HepG2 (cell line): ENCODE results near the gene GRIP1. TPM values are rescaled to one million over a fixed set of nuclear protein-coding genes. Genes with fewer than 3 reads are reported as not detected.

Experiments
- ATAC-seq: fragments of 200-7000 bp; cut with Tn5 transposase; 3 replicates; pipeline ENCODE4 v1.9.1; 2020; ENCODE audit warnings: mild to moderate bottlenecking, moderate library complexity
- BruUV-seq: library from RNA; stranded (reverse); fragments of 400-500 nt; replicated peaks from 2 replicates; lab custom pipeline; 2021; lab: Mats Ljungman, UMichigan
- CTCF ChIA-PET: fragments of 300-600 bp; formaldehyde crosslinking; extraction: SDS; loops from one replicate; lab custom pipeline; 2021; ENCODE audit warnings: low total read pairs, inconsistent platforms, low intra/inter-chr PET ratio; lab: Yijun Ruan, JAX
- POLR2A ChIA-PET: fragments of 350-600 bp; sonication (Branson Sonifier 250); formaldehyde crosslinking; loops from one replicate; lab custom pipeline; 2020; ENCODE audit warnings: antibody characterized with exemption, inconsistent platforms; lab: Yijun Ruan, JAX
- DNase-seq: peaks from one replicate; pipeline ENCODE4 v3.0.0-alpha.2; 2015; ENCODE audit warnings: low spot score
- FAIRE-seq: peaks from 3 replicates; lab custom pipeline; 2011; peaks lifted over from hg19 to GRCh38; lab: Jason Lieb, UNC
- H2AFZ ChIP-seq: one replicate; pipeline ENCODE4 v1.6.1; 2011; ENCODE audit warnings: low read length, inconsistent platforms
- H3K27ac ChIP-seq: fragments of 300-600 bp; 3 replicates; pipeline ENCODE4 v1.8.0; 2011; ENCODE audit warnings: mixed run types, mild to moderate bottlenecking, mixed read lengths, low read length, inconsistent platforms; ENCODE audit not compliant: insufficient read depth; ENCODE audit errors: extremely low read length
- H3K27me3 ChIP-seq, 2 experiments: fragments of 200-600 bp in 1 of 2; 2 replicates in 1 of 2; 3 replicates in 1 of 2; pipeline versions ENCODE4 v1.6.0 to v1.8.0; 2011; ENCODE audit warnings: low read length in 2 of 2, mild to moderate bottlenecking in 2 of 2, moderate library complexity in 2 of 2, inconsistent platforms in 1 of 2; ENCODE audit not compliant: insufficient read depth in 2 of 2, control insufficient read depth in 1 of 2
- H3K36me3 ChIP-seq, 2 experiments: fragments of 200-600 bp in 1 of 2; replicated peaks in 1 of 2; 2 replicates in 1 of 2; 3 replicates in 1 of 2; pipeline versions ENCODE4 v1.5.1 to v1.8.0; 2011; ENCODE audit warnings: low read length in 2 of 2, inconsistent platforms in 1 of 2; ENCODE audit not compliant: insufficient read depth in 2 of 2, control insufficient read depth in 1 of 2
- H3K4me1 ChIP-seq: 2 replicates; pipeline ENCODE4 v1.5.1; 2012; ENCODE audit warnings: low read length, inconsistent platforms; ENCODE audit not compliant: insufficient read depth
- H3K4me2 ChIP-seq: 2 replicates; pipeline ENCODE4 v1.6.0; 2011; ENCODE audit warnings: low read depth, low read length, inconsistent platforms
- H3K4me3 ChIP-seq, 3 experiments: fragments of 200-600 bp in 1 of 3; sonication (generic), shearing (Covaris generic) in 1 of 3; replicated peaks in 1 of 3; 2 replicates each; pipeline ENCODE4 v1.5.1; 2011 to 2016; ENCODE audit warnings: low read length in 3 of 3, inconsistent platforms in 2 of 3, low read depth in 2 of 3, mild to moderate bottlenecking in 2 of 3, control low read depth in 1 of 3, mixed read lengths in 1 of 3; ENCODE audit not compliant: insufficient read depth in 1 of 3
- H3K79me2 ChIP-seq: one replicate; pipeline ENCODE4 v1.6.1; 2011; ENCODE audit warnings: low read length, inconsistent platforms; ENCODE audit not compliant: insufficient read depth
- H3K9ac ChIP-seq: 2 replicates; pipeline ENCODE4 v1.6.0; 2011; ENCODE audit warnings: mild to moderate bottlenecking, low read depth, low read length, inconsistent platforms; ENCODE audit not compliant: insufficient read depth
- H3K9me3 ChIP-seq: 2 replicates; pipeline ENCODE4 v1.5.1; 2012; ENCODE audit warnings: mild to moderate bottlenecking, low read length
- H4K20me1 ChIP-seq: 2 replicates; pipeline ENCODE4 v1.6.0; 2011; ENCODE audit warnings: inconsistent platforms, mild to moderate bottlenecking, low read length, moderate library complexity; ENCODE audit not compliant: insufficient read depth
- CBFB ChIP-seq: sonication (generic); formaldehyde crosslinking; IDR thresholded peaks from 2 replicates; pipeline ENCODE4 v1.4.0; 2020; ENCODE audit warnings: missing genetic modification reagents
- GABPA ChIP-seq, 2 experiments: IDR thresholded peaks; 2 replicates each; pipeline ENCODE4 v1.6.1; 2011 to 2016; ENCODE audit warnings: low read depth in 2 of 2, low read length in 1 of 2, missing biosample characterization in 1 of 2, missing genetic modification characterization in 1 of 2
- MAFK ChIP-seq, 2 experiments: IDR thresholded peaks in 1 of 2; conservative IDR thresholded peaks in 1 of 2; 2 replicates each; pipeline ENCODE4 v1.6.1; 2011; ENCODE audit warnings: improper control_type of control experiment in 2 of 2, low read length in 2 of 2
- SKI ChIP-seq: fragments of 450-650 bp; IDR thresholded peaks from one replicate; pipeline ENCODE4 v1.6.1; 2018; ENCODE audit warnings: mild to moderate bottlenecking; ENCODE audit not compliant: partially characterized antibody
- SPEN ChIP-seq: sonication (generic); formaldehyde crosslinking; IDR thresholded peaks from 2 replicates; pipeline ENCODE4 v1.5.1; 2020; ENCODE audit warnings: low read depth, mild to moderate bottlenecking, missing genetic modification reagents
- ZBTB8A ChIP-seq: sonication (generic); formaldehyde crosslinking; IDR thresholded peaks from 2 replicates; pipeline ENCODE4 v1.4.0; 2020; ENCODE audit warnings: mild to moderate bottlenecking, low read depth, missing genetic modification reagents, borderline replicate concordance
- ZEB1 ChIP-seq: IDR thresholded peaks from 2 replicates; pipeline ENCODE4 v1.6.1; 2012; ENCODE audit warnings: mild to moderate bottlenecking, low read depth, inconsistent platforms; ENCODE audit not compliant: insufficient replicate concordance
- ZNF225 ChIP-seq: sonication (generic); formaldehyde crosslinking; IDR thresholded peaks from 2 replicates; pipeline ENCODE4 v1.4.0; 2020; ENCODE audit warnings: mild to moderate bottlenecking, missing genetic modification reagents
- ZNF275 ChIP-seq: sonication (generic); formaldehyde crosslinking; IDR thresholded peaks from 2 replicates; pipeline ENCODE4 v1.8.0; 2022; ENCODE audit warnings: missing genetic modification reagents, mild to moderate bottlenecking, inconsistent platforms, borderline replicate concordance
- ZNF605 ChIP-seq: sonication (generic); formaldehyde crosslinking; IDR thresholded peaks from 2 replicates; pipeline ENCODE4 v1.8.0; 2022; ENCODE audit warnings: mild to moderate bottlenecking, missing genetic modification reagents
- ZNF891 ChIP-seq: sonication (generic); formaldehyde crosslinking; IDR thresholded peaks from 2 replicates; pipeline ENCODE4 v1.5.0; 2020; ENCODE audit warnings: mild to moderate bottlenecking, missing genetic modification reagents
- WGBS: methylation state at CpG from one replicate; pipeline ENCODE4 v1.1.6; 2017; ENCODE audit warnings: low lambda C conversion rate; 5-methylcytosine and 5-hydroxymethylcytosine counted together
- in situ Hi-C: cut with HindIII; loops from 2 replicates; pipeline ENCODE4 v1.10.0; 2017; ENCODE audit warnings: low pct_unique_long_range_greater_than_20kb; ENCODE audit not compliant: extremely low pct_ligation_motif_present
- intact Hi-C: fragments of 100-400 bp; cut with micrococcal nuclease; formaldehyde crosslinking; loops from one replicate; pipeline ENCODE4 v1.10.0; 2022; ENCODE audit not compliant: unreplicated experiment
- polyA plus RNA-seq, 8 experiments: library from polyadenylated mRNA; depleted of rRNA in 3 of 8; stranded (reverse) in 7 of 8; unstranded in 1 of 8; fragments of >200 nt; fragmentation: Illumina TruSeq in 4 of 8; extraction: Trizol in 4 of 8; gene quantifications; 2 replicates each; pipeline versions ENCODE4 v1.2.1 to v1.2.3, GENCODE V29; 2011 to 2016; ENCODE audit warnings: low read depth in 4 of 8, missing spikeins in 1 of 8, mixed read lengths in 1 of 8; ENCODE audit not compliant: insufficient read depth in 1 of 8
- total RNA-seq, 5 experiments: library from RNA; depleted of rRNA; stranded (reverse); fragments of >200 nt; fragmentation: Illumina TruSeq; extraction: Trizol; gene quantifications; 2 replicates each; pipeline ENCODE4 v1.2.3, GENCODE V29; 2016; ENCODE audit warnings: low read depth in 1 of 5

Gene GRIP1
- total and polyA plus RNA-seq, 2 of the 13 experiments (the other 11 are each of a cell fraction or from before 2014, with no cell fraction given): not detected

GRCh38 chr12:66572845-66573244 lies 106.0 kb downstream of the GRIP1 start:
- no peaks in the 10 kb centered on the region for H3K79me2 ChIP-seq
- no peaks in the 10 kb centered on the region for H4K20me1 ChIP-seq
- DNase-seq: no peak
- no peak overlapping the region for H3K27ac ChIP-seq
- H3K4me2 ChIP-seq: no peak overlapping the region
- POLR2A ChIA-PET: no interaction called here
- TF ChIP-seq CBFB (CRISPR knock-in tag) (no peak), GABPA (IDR thresholded peaks at IDR 0.05; ENCODE audit: low read depth, low read length) (no peak), GABPA (CRISPR knock-in tag; IDR thresholded peaks at IDR 0.05; ENCODE audit: low read depth) (no peak), MAFK (conservative IDR thresholded peaks at IDR 0.05 in 1 of 2, IDR thresholded peaks at IDR 0.05 in 1 of 2; ENCODE audit: low read length in 2 of 2) (peak in 1 of 2 experiments; percentile 31; a peak in 2 of 4 replicates), ZBTB8A (no peak), SPEN (CRISPR knock-in tag) (no peak), ZNF891 (CRISPR knock-in tag) (no peak)
- TF ChIP-seq, all 625 proteins: peak for 1
- Histone ChIP-seq H3K4me1 (no peaks in the 10 kb centered on the region), H3K9ac (no peak overlapping the region), H2AFZ (no peak overlapping the region), H3K36me3 (no peaks in the 10 kb centered on the region), H3K27me3 (peaks cover 0 to 10% of the 10 kb centered on the region in 2 experiments; a peak in 1 of 5 replicates), H3K4me3 (no peak overlapping the region), H3K9me3 (no peaks in the 10 kb centered on the region)
- FAIRE-seq: no peak
- WGBS: 13% methylated on average over 6 of the region's 6 CpGs
- no TSS peak for BruUV-seq
- in situ Hi-C loops (no loop called here), intact Hi-C loops (no loop called here)
- CTCF ChIA-PET: no interaction called here
- ATAC-seq: no peak

GRCh38 chr12:66571361-66571915 lies 107.4 kb downstream of the GRIP1 start:
- Histone ChIP-seq H2AFZ (no peak overlapping the region), H3K27ac (no peak overlapping the region), H3K36me3 (no peaks in the 10 kb centered on the region), H3K9me3 (no peaks in the 10 kb centered on the region), H3K4me3 (no peak overlapping the region), H3K4me2 (no peak overlapping the region), H3K79me2 (no peaks in the 10 kb centered on the region), H3K4me1 (no peaks in the 10 kb centered on the region), H3K27me3 (peaks cover 0 to 10% of the 10 kb centered on the region in 2 experiments; a peak in 1 of 5 replicates), H4K20me1 (no peaks in the 10 kb centered on the region), H3K9ac (no peak overlapping the region)
- WGBS: 0% methylated on average over 1 of the region's 1 CpG
- TF ChIP-seq SKI: no peak
- no peak for TF ChIP-seq ZEB1
- TF ChIP-seq ZNF225 (CRISPR knock-in tag): no peak
- no peak for TF ChIP-seq ZNF605
- no peak for TF ChIP-seq ZNF275 (CRISPR knock-in tag)
- POLR2A ChIA-PET: no interaction called here
- ATAC-seq (no peak), DNase-seq (no peak), FAIRE-seq (no peak)
- intact Hi-C loops (no loop called here), in situ Hi-C loops (no loop called here)
- CTCF ChIA-PET: no interaction called here
- BruUV-seq: no TSS peak
